22Rv1 (cell line): ENCODE data around the gene N4BP2L2.

ENCODE experiments used
- CTCF ChIP-seq: fragments of 450-650 bp; IDR thresholded peaks from 2 replicates; pipeline ENCODE4 v1.5.1; 2017; ENCODE audit warnings: mild to moderate bottlenecking
- ZFX ChIP-seq: fragments of 450-650 bp; IDR thresholded peaks from 2 replicates; pipeline ENCODE4 v1.6.1; 2017; ENCODE audit warnings: antibody characterized with exemption, borderline replicate concordance

DNA sequence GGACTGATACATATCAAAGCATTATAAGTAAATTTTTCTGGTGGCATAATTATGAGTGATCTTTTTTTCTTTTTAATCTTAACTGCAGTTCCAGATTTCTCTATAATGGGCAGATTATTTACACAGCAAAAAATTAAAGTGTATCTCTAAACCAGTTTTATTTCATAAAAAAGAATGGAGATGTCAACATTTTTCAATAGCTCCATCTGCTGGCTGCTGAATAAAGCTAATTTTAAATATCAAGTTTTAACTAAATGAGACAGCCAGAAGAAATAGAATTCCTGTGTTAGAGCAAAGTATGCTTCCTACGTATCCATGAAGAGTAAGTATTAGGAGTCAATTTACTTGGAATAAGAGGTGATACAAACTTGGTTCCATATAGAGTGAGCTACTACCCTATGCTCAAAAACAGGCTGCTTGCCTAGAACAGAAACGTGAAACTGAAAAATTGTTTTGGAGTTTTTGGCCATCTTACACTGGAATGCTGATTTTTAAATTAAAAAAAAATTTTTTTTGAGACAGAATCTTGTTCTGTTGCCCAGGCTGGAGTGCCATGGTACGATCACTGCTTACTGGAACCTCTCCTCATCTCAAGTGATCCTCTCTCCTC lies 42.7 kb upstream of the N4BP2L2 start:
- TF ChIP-seq CTCF (peak; percentile 71), ZFX (no peak)
